ENCODE results near the gene HELZ.

The HELZ gene

DNA sequence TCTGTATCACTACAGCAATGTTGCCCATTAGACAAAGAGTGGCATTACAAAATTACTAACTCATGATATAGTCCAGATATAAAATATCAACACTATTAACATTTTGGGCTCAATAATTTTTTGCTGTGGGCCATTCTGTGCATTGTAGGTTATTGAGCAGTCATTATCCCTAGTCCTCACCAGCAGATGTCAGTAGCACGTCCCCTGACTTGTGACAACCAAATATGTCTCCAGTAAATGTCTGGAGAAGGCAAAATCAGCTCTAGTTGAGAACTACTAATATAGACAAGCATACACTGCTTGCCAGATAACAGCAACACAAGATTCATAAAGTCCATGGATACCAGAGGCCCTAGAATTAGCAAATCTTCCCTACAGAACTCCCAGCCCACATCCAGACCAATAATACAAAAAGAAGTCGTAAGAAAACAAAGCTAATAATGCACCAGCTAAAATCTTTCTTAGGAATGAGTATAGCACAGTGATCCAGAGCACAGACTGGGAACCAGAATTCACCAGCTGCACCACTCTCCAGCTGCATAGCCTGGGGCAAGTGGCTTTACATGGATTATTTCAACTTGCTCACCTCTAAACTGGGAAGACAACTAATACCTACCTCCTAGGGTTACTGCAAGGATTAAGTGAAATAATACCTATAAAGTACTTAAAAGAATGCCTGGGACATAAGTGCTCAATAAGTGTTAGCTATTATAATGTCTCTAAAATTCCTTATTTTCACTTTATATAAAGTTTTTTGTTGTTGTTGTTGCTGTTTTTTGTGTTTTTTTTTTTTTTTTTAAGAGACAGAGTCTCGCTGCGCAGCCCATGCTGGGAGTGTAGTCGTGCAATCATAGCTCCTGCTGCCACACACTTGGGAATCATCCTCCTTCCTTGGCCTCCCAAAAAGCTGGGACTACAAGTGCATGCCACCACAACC lies 23.7 kb downstream of the HELZ start:
- Histone ChIP-seq H3K4me1 (ENCODE audit: control insufficient read depth, insufficient read depth, low read length) (no peaks in the 10 kb centered on the region), H3K27me3 (ENCODE audit: control insufficient read depth, insufficient read depth, low read length) (no peaks in the 10 kb centered on the region), H3K4me3 (ENCODE audit: low read length) (no peak overlapping the region), H3K36me3 (ENCODE audit: control insufficient read depth, insufficient read depth, low read length) (no peaks in the 10 kb centered on the region), H3K9me3 (ENCODE audit: control insufficient read depth, low read length) (no peaks in the 10 kb centered on the region), H3K9ac (ENCODE audit: low read length) (no peak overlapping the region)

- Histone ChIP-seq H3K4me3 (ENCODE audit: low read length) (no peak overlapping the region), H3K9ac (ENCODE audit: low read length) (no peak overlapping the region), H3K27me3 (ENCODE audit: control insufficient read depth, insufficient read depth, low read length) (no peaks in the 10 kb centered on the region), H3K36me3 (ENCODE audit: control insufficient read depth, insufficient read depth, low read length) (no peaks in the 10 kb centered on the region), H3K4me1 (ENCODE audit: control insufficient read depth, insufficient read depth, low read length) (peaks cover 3% of the 10 kb centered on the region), H3K9me3 (ENCODE audit: control insufficient read depth, low read length) (no peaks in the 10 kb centered on the region)
These were observed 26.5 kb downstream of the HELZ start for GRCh38 chr17:67218385-67218950.

DNA sequence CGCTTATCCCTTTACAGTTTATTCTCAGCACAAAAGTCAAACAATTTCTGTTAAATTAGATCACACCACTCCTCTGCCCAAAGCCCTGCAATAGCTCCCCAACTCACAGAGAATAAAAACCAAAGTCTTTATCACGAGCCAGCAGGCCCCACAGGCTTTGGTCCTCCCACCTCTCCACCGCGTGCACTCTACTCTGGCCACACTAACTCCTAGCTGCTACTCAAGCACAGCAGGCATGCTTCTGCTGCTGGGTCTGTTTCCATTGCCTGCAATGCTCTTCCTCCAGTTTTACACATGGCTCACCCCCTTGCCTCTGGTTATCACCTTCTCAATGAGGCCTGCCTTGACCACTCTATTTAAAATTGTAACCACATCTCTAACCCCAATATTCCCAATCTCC lies 27.6 kb downstream of the HELZ start:
- Histone ChIP-seq H3K4me1 (ENCODE audit: control insufficient read depth, insufficient read depth, low read length) (peaks cover 3% of the 10 kb centered on the region), H3K4me3 (ENCODE audit: low read length) (no peak overlapping the region), H3K9me3 (ENCODE audit: control insufficient read depth, low read length) (no peaks in the 10 kb centered on the region), H3K27me3 (ENCODE audit: control insufficient read depth, insufficient read depth, low read length) (no peaks in the 10 kb centered on the region), H3K9ac (ENCODE audit: low read length) (no peak overlapping the region), H3K36me3 (ENCODE audit: control insufficient read depth, insufficient read depth, low read length) (no peaks in the 10 kb centered on the region)

DNA sequence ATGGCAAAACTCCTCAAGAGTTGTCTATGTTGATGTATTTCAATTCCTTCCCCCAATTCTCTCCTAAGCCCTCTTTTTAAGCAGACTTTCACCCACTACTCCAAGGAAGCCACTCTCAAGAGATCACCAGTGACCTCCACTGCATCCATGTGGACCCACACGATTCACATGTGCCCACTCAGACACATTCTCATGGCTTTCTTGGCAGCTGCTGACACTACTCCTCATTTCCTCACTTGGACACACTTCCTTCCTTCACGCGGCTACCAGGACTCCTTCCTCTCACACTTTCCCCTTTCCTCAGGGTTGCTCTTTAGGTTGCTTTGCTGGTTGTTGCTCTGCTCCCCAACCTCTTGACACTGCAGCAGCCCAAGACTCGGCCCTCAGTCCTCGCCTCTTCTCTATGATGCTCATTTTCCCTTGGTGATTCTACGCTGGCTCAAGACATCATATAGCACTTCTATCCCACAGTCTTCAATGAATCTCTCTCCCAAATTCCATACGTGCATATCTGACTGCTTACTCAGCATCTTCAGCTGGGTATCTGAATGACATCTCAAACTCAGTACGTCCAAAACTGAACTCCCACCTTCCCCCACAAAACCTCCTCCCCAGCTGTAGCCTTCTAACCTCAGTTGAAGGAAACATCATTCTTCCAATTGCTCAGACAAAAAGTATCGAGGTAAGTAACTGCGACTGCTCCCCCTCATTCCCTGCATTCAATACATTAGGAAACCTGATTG lies 28.2 kb downstream of the HELZ start:
- H3K4me1 ChIP-seq (ENCODE audit: control insufficient read depth, insufficient read depth, low read length): peaks cover 3% of the 10 kb centered on the region
- no peak overlapping the region for H3K4me3 ChIP-seq (ENCODE audit: low read length)
- H3K27me3 ChIP-seq (ENCODE audit: control insufficient read depth, insufficient read depth, low read length): no peaks in the 10 kb centered on the region
- no peak overlapping the region for H3K9ac ChIP-seq (ENCODE audit: low read length)
- H3K36me3 ChIP-seq (ENCODE audit: control insufficient read depth, insufficient read depth, low read length): no peaks in the 10 kb centered on the region
- no peaks in the 10 kb centered on the region for H3K9me3 ChIP-seq (ENCODE audit: control insufficient read depth, low read length)

DNA sequence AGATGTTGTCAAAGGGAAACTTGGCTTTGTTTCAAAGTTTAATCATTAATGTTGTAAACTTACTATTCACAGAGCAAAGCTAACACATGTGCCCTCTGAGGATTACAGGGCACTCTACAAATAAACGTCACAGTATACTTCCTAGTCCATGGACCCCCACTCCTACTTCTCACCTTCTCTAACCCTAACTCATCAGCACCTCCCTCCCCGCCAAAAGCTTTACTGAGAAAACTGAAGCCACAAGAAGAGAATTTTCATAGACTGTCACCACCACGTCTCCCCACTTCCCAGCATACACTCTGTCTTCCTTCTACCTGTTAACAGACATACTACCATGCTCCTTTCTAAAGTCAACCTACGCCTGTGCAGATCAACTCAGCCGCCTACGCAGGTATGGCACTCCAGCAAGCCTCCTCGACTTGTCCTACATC lies 29.0 kb downstream of the HELZ start:
- Histone ChIP-seq H3K9me3 (ENCODE audit: control insufficient read depth, low read length) (no peaks in the 10 kb centered on the region), H3K4me1 (ENCODE audit: control insufficient read depth, insufficient read depth, low read length) (peaks cover 3% of the 10 kb centered on the region), H3K27me3 (ENCODE audit: control insufficient read depth, insufficient read depth, low read length) (no peaks in the 10 kb centered on the region), H3K36me3 (ENCODE audit: control insufficient read depth, insufficient read depth, low read length) (no peaks in the 10 kb centered on the region), H3K4me3 (ENCODE audit: low read length) (no peak overlapping the region), H3K9ac (ENCODE audit: low read length) (no peak overlapping the region)

- H3K9me3 ChIP-seq (ENCODE audit: control insufficient read depth, low read length): no peaks in the 10 kb centered on the region
- H3K36me3 ChIP-seq (ENCODE audit: control insufficient read depth, insufficient read depth, low read length): no peaks in the 10 kb centered on the region
- H3K27me3 ChIP-seq (ENCODE audit: control insufficient read depth, insufficient read depth, low read length): no peaks in the 10 kb centered on the region
- H3K4me3 ChIP-seq (ENCODE audit: low read length): no peak overlapping the region
- H3K4me1 ChIP-seq (ENCODE audit: control insufficient read depth, insufficient read depth, low read length): peaks cover 6% of the 10 kb centered on the region
- no peak overlapping the region for H3K9ac ChIP-seq (ENCODE audit: low read length)
These were observed 32.1 kb downstream of the HELZ start for GRCh38 chr17:67212714-67213417.

- Histone ChIP-seq H3K9ac (ENCODE audit: low read length) (no peak overlapping the region), H3K4me3 (ENCODE audit: low read length) (no peak overlapping the region), H3K9me3 (ENCODE audit: control insufficient read depth, low read length) (no peaks in the 10 kb centered on the region), H3K36me3 (ENCODE audit: control insufficient read depth, insufficient read depth, low read length) (no peaks in the 10 kb centered on the region), H3K4me1 (ENCODE audit: control insufficient read depth, insufficient read depth, low read length) (peaks cover 7% of the 10 kb centered on the region), H3K27me3 (ENCODE audit: control insufficient read depth, insufficient read depth, low read length) (no peaks in the 10 kb centered on the region)
These were observed 32.8 kb downstream of the HELZ start for GRCh38 chr17:67212231-67212630.

DNA sequence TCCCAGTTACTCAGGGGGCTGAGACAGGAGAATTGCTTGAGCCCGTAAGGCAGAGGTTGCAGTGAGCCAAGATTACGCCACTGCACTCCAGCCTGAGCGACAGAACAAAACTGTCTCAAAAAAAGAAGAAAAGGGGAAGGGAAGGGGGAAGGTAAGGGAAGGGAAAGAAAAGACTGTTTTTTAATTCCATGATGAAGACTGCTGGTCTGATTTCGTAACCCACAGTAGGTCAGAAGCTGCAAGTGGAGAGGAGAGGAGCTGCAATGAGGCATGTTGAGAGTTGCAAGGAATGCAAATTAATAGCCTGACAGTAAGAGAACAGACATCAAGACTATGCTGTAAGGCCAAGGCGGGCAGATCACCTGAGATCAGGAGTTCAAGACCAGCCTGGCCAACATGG lies 33.3 kb downstream of the HELZ start:
- Histone ChIP-seq H3K27me3 (ENCODE audit: control insufficient read depth, insufficient read depth, low read length) (no peaks in the 10 kb centered on the region), H3K4me3 (ENCODE audit: low read length) (no peak overlapping the region), H3K9me3 (ENCODE audit: control insufficient read depth, low read length) (no peaks in the 10 kb centered on the region), H3K9ac (ENCODE audit: low read length) (no peak overlapping the region), H3K36me3 (ENCODE audit: control insufficient read depth, insufficient read depth, low read length) (no peaks in the 10 kb centered on the region), H3K4me1 (ENCODE audit: control insufficient read depth, insufficient read depth, low read length) (peaks cover 7% of the 10 kb centered on the region)

DNA sequence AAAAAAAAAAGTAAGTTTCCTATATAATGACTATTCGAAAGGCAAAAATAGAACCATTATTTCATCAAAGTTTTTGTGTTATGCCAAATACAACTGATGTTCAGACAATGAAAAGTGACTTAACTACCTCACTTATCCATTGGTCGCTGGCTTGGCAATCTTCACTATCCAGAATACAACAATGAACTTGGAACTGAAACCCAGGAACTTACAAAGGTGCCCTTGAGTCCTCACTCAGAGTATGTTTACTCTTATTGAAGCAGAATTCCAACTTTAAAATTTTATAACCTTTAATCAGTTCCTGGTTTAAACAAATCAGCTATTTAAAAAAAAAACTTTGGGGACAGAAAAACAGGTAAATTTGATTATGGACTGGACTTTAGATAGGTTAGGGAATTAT lies 34.1 kb downstream of the HELZ start:
- H3K9me3 ChIP-seq (ENCODE audit: control insufficient read depth, low read length): no peaks in the 10 kb centered on the region
- no peak overlapping the region for H3K4me3 ChIP-seq (ENCODE audit: low read length)
- peaks cover 4% of the 10 kb centered on the region for H3K4me1 ChIP-seq (ENCODE audit: control insufficient read depth, insufficient read depth, low read length)
- H3K36me3 ChIP-seq (ENCODE audit: control insufficient read depth, insufficient read depth, low read length): no peaks in the 10 kb centered on the region
- H3K27me3 ChIP-seq (ENCODE audit: control insufficient read depth, insufficient read depth, low read length): no peaks in the 10 kb centered on the region
- no peak overlapping the region for H3K9ac ChIP-seq (ENCODE audit: low read length)

DNA sequence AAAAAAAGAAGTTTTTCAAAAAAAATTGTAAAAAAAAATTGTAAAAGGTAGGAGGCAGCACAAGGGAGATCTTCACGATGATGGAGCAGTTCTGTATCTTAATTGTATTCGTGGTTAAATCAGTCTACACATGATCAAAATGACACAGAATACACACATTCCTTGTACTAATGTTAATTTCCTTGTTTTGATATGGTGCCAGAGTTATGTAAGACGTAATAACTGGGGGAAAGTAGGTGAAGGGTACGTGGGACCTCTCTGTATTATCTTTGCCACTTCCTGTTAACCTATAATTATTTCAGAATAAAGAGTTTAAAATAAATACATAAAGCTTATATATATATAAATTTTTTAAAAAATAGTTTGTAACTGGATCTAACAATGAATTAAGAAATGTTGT lies 36.8 kb downstream of the HELZ start:
- H3K9ac ChIP-seq (ENCODE audit: low read length): no peak overlapping the region
- no peak overlapping the region for H3K4me3 ChIP-seq (ENCODE audit: low read length)
- no peaks in the 10 kb centered on the region for H3K9me3 ChIP-seq (ENCODE audit: control insufficient read depth, low read length)
- no peaks in the 10 kb centered on the region for H3K36me3 ChIP-seq (ENCODE audit: control insufficient read depth, insufficient read depth, low read length)
- no peaks in the 10 kb centered on the region for H3K27me3 ChIP-seq (ENCODE audit: control insufficient read depth, insufficient read depth, low read length)
- peaks cover 4% of the 10 kb centered on the region for H3K4me1 ChIP-seq (ENCODE audit: control insufficient read depth, insufficient read depth, low read length)

- Histone ChIP-seq H3K27me3 (ENCODE audit: control insufficient read depth, insufficient read depth, low read length) (no peaks in the 10 kb centered on the region), H3K9ac (ENCODE audit: low read length) (no peak overlapping the region), H3K36me3 (ENCODE audit: control insufficient read depth, insufficient read depth, low read length) (peaks cover 5% of the 10 kb centered on the region), H3K9me3 (ENCODE audit: control insufficient read depth, low read length) (peaks cover 4% of the 10 kb centered on the region), H3K4me3 (ENCODE audit: low read length) (no peak overlapping the region), H3K4me1 (ENCODE audit: control insufficient read depth, insufficient read depth, low read length) (peaks cover 4% of the 10 kb centered on the region)
These were observed 41.2 kb downstream of the HELZ start for GRCh38 chr17:67203818-67204217.

All from mucosa of stomach (tissue), 1 donor.